Testis (tissue), 2 donors: ENCODE results near the gene RNU4-1.

Source experiments
- POLR2A ChIP-seq: fragments of 450-650 bp; IDR thresholded peaks from one replicate; pipeline ENCODE4 v1.6.1; 2017; ENCODE audit warnings: antibody characterized with exemption, mild to moderate bottlenecking, moderate library complexity
- TF ChIP-seq, protein P1 (sequence below), 3 experiments: fragments of 450-650 bp in 2 of 3; fragments of 200-600 bp in 1 of 3; sonication (generic) in 1 of 3; IDR thresholded peaks; one replicate each; pipeline ENCODE4 v1.5.1; 2016 to 2019; ENCODE audit warnings: antibody characterized with exemption in 3 of 3, mild to moderate bottlenecking in 2 of 3, moderate library complexity in 1 of 3

DNA sequence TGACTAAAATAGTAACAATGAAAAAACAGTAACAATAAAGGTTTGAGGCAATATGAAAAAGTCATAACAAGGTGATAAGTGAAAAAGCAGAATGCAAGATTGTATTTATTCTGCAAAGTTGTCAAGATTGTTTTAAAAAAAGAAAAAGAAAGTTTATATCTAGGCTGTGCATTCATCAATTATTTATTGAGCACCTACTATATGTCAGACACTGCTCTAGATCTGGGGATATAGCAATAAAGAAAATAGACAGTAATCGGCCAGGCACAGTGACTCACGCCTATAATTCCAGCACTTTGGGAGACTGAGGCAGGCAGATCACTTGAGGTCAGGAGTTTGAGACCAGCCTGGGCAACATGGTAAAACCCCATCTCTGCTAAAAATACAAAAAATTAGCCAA is 30.7 kb upstream of the RNU4-1 start:
- no peak for TF ChIP-seq POLR2A
- TF ChIP-seq, protein P1, sequence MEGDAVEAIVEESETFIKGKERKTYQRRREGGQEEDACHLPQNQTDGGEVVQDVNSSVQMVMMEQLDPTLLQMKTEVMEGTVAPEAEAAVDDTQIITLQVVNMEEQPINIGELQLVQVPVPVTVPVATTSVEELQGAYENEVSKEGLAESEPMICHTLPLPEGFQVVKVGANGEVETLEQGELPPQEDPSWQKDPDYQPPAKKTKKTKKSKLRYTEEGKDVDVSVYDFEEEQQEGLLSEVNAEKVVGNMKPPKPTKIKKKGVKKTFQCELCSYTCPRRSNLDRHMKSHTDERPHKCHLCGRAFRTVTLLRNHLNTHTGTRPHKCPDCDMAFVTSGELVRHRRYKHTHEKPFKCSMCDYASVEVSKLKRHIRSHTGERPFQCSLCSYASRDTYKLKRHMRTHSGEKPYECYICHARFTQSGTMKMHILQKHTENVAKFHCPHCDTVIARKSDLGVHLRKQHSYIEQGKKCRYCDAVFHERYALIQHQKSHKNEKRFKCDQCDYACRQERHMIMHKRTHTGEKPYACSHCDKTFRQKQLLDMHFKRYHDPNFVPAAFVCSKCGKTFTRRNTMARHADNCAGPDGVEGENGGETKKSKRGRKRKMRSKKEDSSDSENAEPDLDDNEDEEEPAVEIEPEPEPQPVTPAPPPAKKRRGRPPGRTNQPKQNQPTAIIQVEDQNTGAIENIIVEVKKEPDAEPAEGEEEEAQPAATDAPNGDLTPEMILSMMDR (IDR thresholded peaks at IDR 0.05), result no peak
